Neutrophil (primary cell): ENCODE measurements around the gene CD151.

Experiments used
- H3K27ac ChIP-seq: fragments of 200-600 bp; sonication (generic); 2 replicates; pipeline ENCODE4 v1.5.1; 2016; ENCODE audit warnings: mild to moderate bottlenecking, moderate library complexity
- H3K27me3 ChIP-seq: fragments of 200-600 bp; sonication (generic); 2 replicates; pipeline ENCODE4 v1.6.0; 2016; ENCODE audit warnings: mild to moderate bottlenecking
- H3K36me3 ChIP-seq: fragments of 200-600 bp; sonication (generic); 2 replicates; pipeline ENCODE4 v1.5.1; 2017
- H3K4me1 ChIP-seq, 2 experiments: fragments of 200-600 bp in 1 of 2; sonication (generic) in 1 of 2; 1 replicate in 1 of 2; 2 replicates in 1 of 2; pipeline versions ENCODE4 v1.5.1 to v1.6.1; 2013 to 2016; ENCODE audit warnings: low read depth in 1 of 2, low read length in 1 of 2, mild to moderate bottlenecking in 1 of 2, moderate library complexity in 1 of 2; ENCODE audit not compliant: control insufficient read depth in 1 of 2, insufficient read depth in 1 of 2
- H3K4me3 ChIP-seq, 2 experiments: fragments of 200-600 bp in 1 of 2; sonication (generic) in 1 of 2; 1 replicate in 1 of 2; 2 replicates in 1 of 2; pipeline ENCODE4 v1.5.1; 2013 to 2016; ENCODE audit warnings: low read depth in 1 of 2, low read length in 1 of 2, mild to moderate bottlenecking in 1 of 2, moderate library complexity in 1 of 2
- H3K9me3 ChIP-seq: fragments of 200-600 bp; sonication (generic); 2 replicates; pipeline ENCODE4 v1.5.1; 2016
- TF ChIP-seq, protein P1 (sequence below): fragments of 200-600 bp; sonication (generic); IDR thresholded peaks from 2 replicates; pipeline ENCODE4 v1.5.1; 2016; ENCODE audit warnings: antibody characterized with exemption

CD151 gene

GRCh38 chr11:875203-875602 is 42.5 kb downstream of the CD151 start:
- H3K27ac ChIP-seq, result no peak overlapping the region
- peaks cover 8% of the 10 kb centered on the region for H3K36me3 ChIP-seq
- no peaks in the 10 kb centered on the region for H3K27me3 ChIP-seq
- H3K9me3 ChIP-seq, result no peaks in the 10 kb centered on the region
- no peaks in the 10 kb centered on the region for H3K4me1 ChIP-seq
- no peak overlapping the region for H3K4me3 ChIP-seq
- TF ChIP-seq, protein P1, sequence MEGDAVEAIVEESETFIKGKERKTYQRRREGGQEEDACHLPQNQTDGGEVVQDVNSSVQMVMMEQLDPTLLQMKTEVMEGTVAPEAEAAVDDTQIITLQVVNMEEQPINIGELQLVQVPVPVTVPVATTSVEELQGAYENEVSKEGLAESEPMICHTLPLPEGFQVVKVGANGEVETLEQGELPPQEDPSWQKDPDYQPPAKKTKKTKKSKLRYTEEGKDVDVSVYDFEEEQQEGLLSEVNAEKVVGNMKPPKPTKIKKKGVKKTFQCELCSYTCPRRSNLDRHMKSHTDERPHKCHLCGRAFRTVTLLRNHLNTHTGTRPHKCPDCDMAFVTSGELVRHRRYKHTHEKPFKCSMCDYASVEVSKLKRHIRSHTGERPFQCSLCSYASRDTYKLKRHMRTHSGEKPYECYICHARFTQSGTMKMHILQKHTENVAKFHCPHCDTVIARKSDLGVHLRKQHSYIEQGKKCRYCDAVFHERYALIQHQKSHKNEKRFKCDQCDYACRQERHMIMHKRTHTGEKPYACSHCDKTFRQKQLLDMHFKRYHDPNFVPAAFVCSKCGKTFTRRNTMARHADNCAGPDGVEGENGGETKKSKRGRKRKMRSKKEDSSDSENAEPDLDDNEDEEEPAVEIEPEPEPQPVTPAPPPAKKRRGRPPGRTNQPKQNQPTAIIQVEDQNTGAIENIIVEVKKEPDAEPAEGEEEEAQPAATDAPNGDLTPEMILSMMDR, result no peak

DNA sequence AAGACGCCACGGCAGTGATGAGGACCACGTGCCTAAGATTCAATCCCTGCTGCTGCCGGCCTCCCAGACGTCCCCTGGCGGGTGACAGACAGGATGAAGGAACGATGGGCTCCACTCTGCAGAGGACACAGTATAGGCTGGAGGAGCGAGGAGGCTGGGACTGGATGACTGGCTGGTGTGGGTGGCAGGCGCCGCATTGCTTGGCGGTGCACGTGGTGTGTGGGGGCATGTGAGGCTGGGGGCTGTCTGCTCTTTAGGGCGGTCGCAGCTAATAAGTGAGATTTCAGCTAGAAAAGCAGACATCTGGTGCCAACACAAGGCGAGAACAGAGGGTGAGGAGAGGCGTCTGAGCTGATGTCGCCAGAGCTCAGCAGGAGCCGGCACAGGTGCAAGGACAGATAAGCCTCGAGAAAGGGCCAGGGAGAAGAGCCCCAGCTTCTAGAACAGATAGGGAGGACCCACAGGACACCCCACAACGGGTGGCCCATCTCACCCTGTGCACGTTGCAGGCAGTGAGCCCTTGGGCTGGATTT is 43.1 kb downstream of the CD151 start:
- Histone ChIP-seq H3K4me1 (no peaks in the 10 kb centered on the region), H3K27me3 (no peaks in the 10 kb centered on the region), H3K4me3 (no peak overlapping the region), H3K9me3 (no peaks in the 10 kb centered on the region), H3K36me3 (peaks cover 10% of the 10 kb centered on the region), H3K27ac (no peak overlapping the region)
- TF ChIP-seq, protein P1, result no peak

DNA sequence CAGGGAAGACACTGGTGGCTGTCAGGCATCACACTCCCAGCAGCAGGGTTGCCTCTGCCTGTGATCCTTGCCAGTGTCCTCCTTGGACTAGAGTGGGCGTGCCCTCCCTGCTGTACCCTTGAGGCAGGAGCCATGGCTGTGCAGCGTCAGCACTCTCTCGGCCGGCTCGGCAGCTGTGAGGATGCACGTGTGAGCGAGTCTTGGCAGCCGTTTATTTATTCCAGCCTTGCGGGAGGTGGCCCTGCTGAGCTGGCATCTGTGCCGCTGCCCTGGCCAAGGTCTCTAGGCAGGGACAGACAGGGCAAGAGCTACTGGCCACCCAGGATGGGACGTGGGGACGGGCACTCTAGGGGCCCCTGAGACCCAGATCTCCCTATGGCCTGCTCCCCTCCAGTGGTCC is 43.8 kb downstream of the CD151 start:
- TF ChIP-seq, protein P1, result no peak
- H3K4me1 ChIP-seq, result no peaks in the 10 kb centered on the region
- H3K9me3 ChIP-seq, result no peaks in the 10 kb centered on the region
- peaks cover 10% of the 10 kb centered on the region for H3K36me3 ChIP-seq
- H3K4me3 ChIP-seq, result no peak overlapping the region
- no peak overlapping the region for H3K27ac ChIP-seq
- H3K27me3 ChIP-seq, result no peaks in the 10 kb centered on the region

DNA sequence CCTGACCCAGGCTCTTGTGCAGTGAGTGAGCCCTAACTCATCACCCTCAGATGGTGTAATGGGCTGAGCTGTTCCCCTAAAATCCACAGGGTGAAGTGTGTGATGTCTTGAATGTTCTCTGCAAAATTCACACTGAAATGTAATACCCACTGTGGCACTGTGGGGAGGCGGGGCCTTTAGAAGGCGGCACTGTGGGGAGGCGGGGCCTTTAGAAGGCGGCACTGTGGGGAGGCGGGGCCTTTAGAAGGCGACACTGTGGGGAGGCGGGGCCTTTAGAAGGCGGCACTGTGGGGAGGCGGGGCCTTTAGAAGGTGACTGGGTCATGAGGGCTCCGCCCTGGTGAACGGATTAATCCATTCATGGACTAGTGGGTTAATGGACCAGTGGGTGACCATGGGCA is 44.8 kb downstream of the CD151 start:
- H3K4me1 ChIP-seq, result no peaks in the 10 kb centered on the region
- H3K4me3 ChIP-seq, result no peak overlapping the region
- H3K36me3 ChIP-seq, result peaks cover 10% of the 10 kb centered on the region
- no peak overlapping the region for H3K27ac ChIP-seq
- no peaks in the 10 kb centered on the region for H3K27me3 ChIP-seq
- TF ChIP-seq, protein P1, result no peak
- no peaks in the 10 kb centered on the region for H3K9me3 ChIP-seq

GRCh38 chr11:880447-880846 is 47.7 kb downstream of the CD151 start:
- Histone ChIP-seq H3K9me3 (no peaks in the 10 kb centered on the region), H3K27ac (no peak overlapping the region), H3K36me3 (peaks cover 16% of the 10 kb centered on the region), H3K27me3 (no peaks in the 10 kb centered on the region), H3K4me3 (no peak overlapping the region), H3K4me1 (no peaks in the 10 kb centered on the region)
- TF ChIP-seq, protein P1, result no peak

DNA sequence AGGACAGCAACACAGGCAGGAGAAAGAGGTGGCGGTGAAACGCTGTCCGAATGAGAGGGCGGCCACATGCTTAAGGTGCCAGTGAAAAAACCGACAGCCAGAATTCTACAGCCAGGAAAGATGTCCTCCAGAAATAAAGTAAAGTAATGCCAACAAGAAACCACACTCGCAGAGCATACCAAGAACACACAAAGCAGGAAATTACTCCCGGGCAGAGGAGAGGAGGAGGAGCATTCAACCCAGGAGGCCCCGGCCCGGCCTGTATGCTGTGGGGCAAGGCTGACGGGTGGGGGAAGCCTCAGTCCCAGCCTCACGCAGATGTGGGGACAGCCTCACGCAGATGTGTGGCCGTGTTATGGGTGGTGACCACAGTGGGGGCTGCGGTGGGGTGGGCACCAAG is 49.8 kb downstream of the CD151 start:
- Histone ChIP-seq H3K4me3 (no peak overlapping the region), H3K27me3 (no peaks in the 10 kb centered on the region), H3K36me3 (peaks cover 17% of the 10 kb centered on the region), H3K9me3 (no peaks in the 10 kb centered on the region), H3K4me1 (no peaks in the 10 kb centered on the region), H3K27ac (no peak overlapping the region)
- TF ChIP-seq, protein P1, result no peak
